ENCODE data around the gene LHPP. TPM values are rescaled to one million over a fixed set of nuclear protein-coding genes. Genes with fewer than 3 reads are reported as not detected.

LHPP gene
- total RNA-seq, 1 experiment from 2014 or later: 3.7 TPM

- Mint-ChIP-seq H3K27ac (ENCODE audit: low read depth, unreplicated experiment) (peak overlapping the region; percentile 50), H3K4me1 (ENCODE audit: insufficient read depth, unreplicated experiment) (peaks cover 29% of the 10 kb centered on the region), H3K4me3 (ENCODE audit: unreplicated experiment) (no peak overlapping the region), H3K9me3 (ENCODE audit: unreplicated experiment) (no peaks in the 10 kb centered on the region), H3K36me3 (ENCODE audit: insufficient read depth, unreplicated experiment) (peaks cover 14% of the 10 kb centered on the region), H3K27me3 (ENCODE audit: insufficient read depth, unreplicated experiment) (no peaks in the 10 kb centered on the region)
- no peak for TF ChIP-seq CTCF (IDR thresholded peaks at IDR 0.05; ENCODE audit: unreplicated experiment)
- no TSS peak for BruUV-seq (replicated peaks)
- no peak for DNase-seq (ENCODE audit: unreplicated experiment)
- intact Hi-C loops (cut with micrococcal nuclease): no loop called here
- ChIA-PET CTCF (interaction anchor here (0.8 kb wide), 1 partner anchor 74 kb away, joined by 3 read pairs; no protein-coding TSS in a partner anchor), POLR2A (interaction anchor here (0.7 kb wide), 1 partner anchor 78 kb away, joined by 4 read pairs; no protein-coding TSS in a partner anchor)
Observed at GRCh38 chr10:124637746-124638145, 176.1 kb downstream of the LHPP start.

GRCh38 chr10:124639206-124639605 is 177.6 kb downstream of the LHPP start:
- intact Hi-C loops (cut with micrococcal nuclease): no loop called here
- H3K4me1 Mint-ChIP-seq (ENCODE audit: insufficient read depth, unreplicated experiment): peaks cover 22% of the 10 kb centered on the region
- no peaks in the 10 kb centered on the region for H3K9me3 Mint-ChIP-seq (ENCODE audit: unreplicated experiment)
- no TSS peak for BruUV-seq (replicated peaks)
- TF ChIP-seq CTCF (IDR thresholded peaks at IDR 0.05; ENCODE audit: unreplicated experiment): no peak
- CTCF ChIA-PET: no interaction called here
- no peak overlapping the region for H3K4me3 Mint-ChIP-seq (ENCODE audit: unreplicated experiment)
- no peak for DNase-seq (ENCODE audit: unreplicated experiment)
- POLR2A ChIA-PET: no interaction called here
- H3K27me3 Mint-ChIP-seq (ENCODE audit: insufficient read depth, unreplicated experiment): no peaks in the 10 kb centered on the region
- peaks cover 14% of the 10 kb centered on the region for H3K36me3 Mint-ChIP-seq (ENCODE audit: insufficient read depth, unreplicated experiment)
- no peak overlapping the region for H3K27ac Mint-ChIP-seq (ENCODE audit: low read depth, unreplicated experiment)

GRCh38 chr10:124639646-124640045 is 178.0 kb downstream of the LHPP start:
- Mint-ChIP-seq H3K27ac (ENCODE audit: low read depth, unreplicated experiment) (no peak overlapping the region), H3K4me1 (ENCODE audit: insufficient read depth, unreplicated experiment) (peaks cover 22% of the 10 kb centered on the region), H3K36me3 (ENCODE audit: insufficient read depth, unreplicated experiment) (peaks cover 14% of the 10 kb centered on the region), H3K4me3 (ENCODE audit: unreplicated experiment) (no peak overlapping the region), H3K27me3 (ENCODE audit: insufficient read depth, unreplicated experiment) (no peaks in the 10 kb centered on the region), H3K9me3 (ENCODE audit: unreplicated experiment) (no peaks in the 10 kb centered on the region)
- CTCF ChIA-PET: interaction anchor here (0.7 kb wide), 1 partner anchor 1056 kb away, joined by 3 read pairs; no protein-coding TSS in a partner anchor
- POLR2A ChIA-PET: no interaction called here
- no peak for DNase-seq (ENCODE audit: unreplicated experiment)
- no TSS peak for BruUV-seq (replicated peaks)
- intact Hi-C loops (cut with micrococcal nuclease): no loop called here
- TF ChIP-seq CTCF (IDR thresholded peaks at IDR 0.05; ENCODE audit: unreplicated experiment): no peak

GRCh38 chr10:124640056-124640455 is 178.4 kb downstream of the LHPP start:
- Mint-ChIP-seq H3K27me3 (ENCODE audit: insufficient read depth, unreplicated experiment) (no peaks in the 10 kb centered on the region), H3K27ac (ENCODE audit: low read depth, unreplicated experiment) (no peak overlapping the region), H3K36me3 (ENCODE audit: insufficient read depth, unreplicated experiment) (peaks cover 14% of the 10 kb centered on the region), H3K4me3 (ENCODE audit: unreplicated experiment) (no peak overlapping the region), H3K9me3 (ENCODE audit: unreplicated experiment) (no peaks in the 10 kb centered on the region), H3K4me1 (ENCODE audit: insufficient read depth, unreplicated experiment) (peaks cover 22% of the 10 kb centered on the region)
- BruUV-seq (replicated peaks): no TSS peak
- ChIA-PET POLR2A (no interaction called here), CTCF (interaction anchor here (0.7 kb wide), 1 partner anchor 1056 kb away, joined by 3 read pairs; no protein-coding TSS in a partner anchor)
- intact Hi-C loops (cut with micrococcal nuclease): no loop called here
- no peak for DNase-seq (ENCODE audit: unreplicated experiment)
- TF ChIP-seq CTCF (IDR thresholded peaks at IDR 0.05; ENCODE audit: unreplicated experiment): no peak
